IgD-negative memory B cell (primary cell): ENCODE measurements around the gene WNK1. TPM values are rescaled to one million over a fixed set of nuclear protein-coding genes. Genes with fewer than 3 reads are reported as not detected.

Experiments
- H3K27ac Mint-ChIP-seq, 3 donors: one replicate each; pipeline ENCODE4 v1.8.0; 2020 to 2022; ENCODE audit warnings: mild to moderate bottlenecking in 3 of 3, mixed read lengths in 3 of 3, moderate library complexity in 1 of 3
- H3K27me3 Mint-ChIP-seq: one replicate; pipeline ENCODE4 v1.8.0; 2021; ENCODE audit warnings: mixed read lengths
- H3K36me3 Mint-ChIP-seq: one replicate; pipeline ENCODE4 v1.8.0; 2020; ENCODE audit warnings: mild to moderate bottlenecking, mixed read lengths
- H3K4me1 Mint-ChIP-seq, 3 donors: one replicate each; pipeline ENCODE4 v1.8.0; 2020 to 2022; ENCODE audit warnings: mixed read lengths in 3 of 3, mild to moderate bottlenecking in 1 of 3
- H3K4me3 Mint-ChIP-seq, 4 donors: one replicate each; pipeline ENCODE4 v1.8.0; 2020 to 2022; ENCODE audit warnings: mild to moderate bottlenecking in 4 of 4, mixed read lengths in 4 of 4, moderate library complexity in 3 of 4
- H3K9me3 Mint-ChIP-seq, 3 donors: one replicate each; pipeline ENCODE4 v1.8.0; 2020 to 2021; ENCODE audit warnings: mixed read lengths in 3 of 3, mild to moderate bottlenecking in 1 of 3
- polyA plus RNA-seq: library from polyadenylated mRNA; unstranded; fragments of 300-500 nt; fragmentation: Illumina TruSeq; gene quantifications from one replicate; pipeline ENCODE4 v1.2.3, GENCODE V29; 2021

WNK1 gene
- polyA plus RNA-seq, 1 donor from 2014 or later, result 47.0 TPM

DNA sequence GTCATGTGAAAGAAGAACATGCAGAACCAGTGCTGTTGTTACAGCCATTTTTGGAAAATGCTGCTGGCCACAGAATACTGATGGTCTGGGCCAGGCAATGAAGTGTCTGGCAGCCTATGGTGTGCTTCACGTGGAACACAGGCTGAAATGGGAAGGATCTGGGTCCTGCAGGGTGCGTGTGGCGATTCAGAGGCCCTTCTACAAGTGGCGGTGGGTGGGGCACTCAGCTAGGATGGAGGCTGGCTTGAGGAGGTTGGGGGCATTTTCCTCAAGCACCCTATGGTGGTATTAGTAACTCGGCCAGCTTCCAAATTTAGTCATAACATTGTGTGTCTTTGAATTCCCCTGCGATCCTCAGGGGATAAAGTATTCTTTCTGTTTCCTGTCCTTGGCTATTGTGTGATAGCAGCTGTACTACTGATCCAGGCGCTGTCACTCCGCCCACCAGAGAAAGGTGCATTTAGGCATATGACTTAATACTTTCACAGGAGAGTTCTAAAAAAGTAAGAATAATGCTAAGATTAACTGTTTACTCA is 206.3 kb downstream of the WNK1 start:
- Mint-ChIP-seq H3K27me3 (no peaks in the 10 kb centered on the region), H3K4me1 (peaks cover 8 to 11% (median 9%) of the 10 kb centered on the region in 3 donors), H3K4me3 (no peak overlapping the region), H3K9me3 (no peaks in the 10 kb centered on the region), H3K36me3 (no peaks in the 10 kb centered on the region), H3K27ac (peak overlapping the region in 1 of 3 donors; percentile 7)

Other genes with a start within 250 kb of the WNK1 start
- 15.8 TPM for gene NINJ2, start 89.1 kb upstream of the WNK1 start, polyA plus RNA-seq
- 8.8 TPM for gene RAD52, start 197.1 kb downstream of the WNK1 start, polyA plus RNA-seq
- 16.5 TPM for gene ERC1, start 238.6 kb downstream of the WNK1 start, polyA plus RNA-seq